ENCODE data around the gene NCEH1.

The NCEH1 gene

GRCh38 chr3:172699031-172699430 is 11.8 kb downstream of the NCEH1 start:
- TF ChIP-seq ZFX (IDR thresholded peaks at IDR 0.05; ENCODE audit: borderline replicate concordance) = no peak
- TF ChIP-seq CTCF (IDR thresholded peaks at IDR 0.05) = no peak

GRCh38 chr3:172698631-172699030 is 12.2 kb downstream of the NCEH1 start:
- TF ChIP-seq ZFX (IDR thresholded peaks at IDR 0.05; ENCODE audit: borderline replicate concordance) (no peak), CTCF (IDR thresholded peaks at IDR 0.05) (no peak)
- no peak overlapping the region for H3K27ac ChIP-seq

More at GRCh38 chr3:172699031-172699430, 11.8 kb downstream of the NCEH1 start:
- no peak overlapping the region for H3K27ac ChIP-seq

GRCh38 chr3:172697558-172697957 is 13.3 kb downstream of the NCEH1 start:
- no peak overlapping the region; the same call in 1 of the 2 replicates for H3K27ac ChIP-seq
- TF ChIP-seq ZFX (IDR thresholded peaks at IDR 0.05; ENCODE audit: borderline replicate concordance) = no peak
- no peak for TF ChIP-seq CTCF (IDR thresholded peaks at IDR 0.05)

GRCh38 chr3:172696357-172696756 is 14.5 kb downstream of the NCEH1 start:
- peak overlapping the region; percentile 19; the same call in 1 of the 2 replicates for H3K27ac ChIP-seq
- TF ChIP-seq CTCF (IDR thresholded peaks at IDR 0.05) (no peak), ZFX (IDR thresholded peaks at IDR 0.05; ENCODE audit: borderline replicate concordance) (no peak)

- no peak overlapping the region for H3K27ac ChIP-seq
- no peak for TF ChIP-seq CTCF (IDR thresholded peaks at IDR 0.05)
- TF ChIP-seq ZFX (IDR thresholded peaks at IDR 0.05; ENCODE audit: borderline replicate concordance) = no peak
Observed at GRCh38 chr3:172694573-172695246, 16.2 kb downstream of the NCEH1 start.

- TF ChIP-seq ZFX (IDR thresholded peaks at IDR 0.05; ENCODE audit: borderline replicate concordance) (no peak), CTCF (IDR thresholded peaks at IDR 0.05) (no peak)
- no peak overlapping the region for H3K27ac ChIP-seq
Observed at GRCh38 chr3:172692751-172693338, 18.0 kb downstream of the NCEH1 start.

- no peak overlapping the region for H3K27ac ChIP-seq
Observed at GRCh38 chr3:172690936-172691335, 19.9 kb downstream of the NCEH1 start.

More at GRCh38 chr3:172690936-172691335, 19.9 kb downstream of the NCEH1 start:
- TF ChIP-seq ZFX (IDR thresholded peaks at IDR 0.05; ENCODE audit: borderline replicate concordance) (no peak), CTCF (IDR thresholded peaks at IDR 0.05) (no peak)
